Pancreas (tissue), 10 donors: ENCODE results near the gene EDIL3. TPM values are rescaled to one million over a fixed set of nuclear protein-coding genes. Genes with fewer than 3 reads are reported as not detected.

ENCODE experiments used
- ATAC-seq, 4 donors: fragments of 200-7000 bp; cut with Tn5 transposase; one replicate each; pipeline versions ENCODE4 v1.8.0 to v1.9.1; 2020; ENCODE audit warnings: mild to moderate bottlenecking in 4 of 4, moderate library complexity in 4 of 4
- DNase-seq, 6 donors: peaks; one replicate each; pipeline ENCODE4 v3.0.0-alpha.2; 2020
- FAIRE-seq: peaks from 2 replicates; lab custom pipeline; 2012; peaks lifted over from hg19 to GRCh38; lab: Jason Lieb, UNC
- H3K27ac ChIP-seq, 4 donors: fragments of 200-600 bp; sonication (generic); 1 replicate in 3 of 4; 2 replicates in 1 of 4; pipeline versions ENCODE4 v1.5.0 to v1.8.0; 2020
- H3K27me3 ChIP-seq, 4 donors: fragments of 200-600 bp; one replicate each; pipeline ENCODE4 v1.8.0; 2021
- H3K36me3 ChIP-seq, 3 donors: fragments of 200-600 bp; sonication (generic) in 1 of 3; one replicate each; pipeline versions ENCODE4 v1.5.0 to v1.8.0; 2020 to 2021
- H3K4me1 ChIP-seq, 3 donors: fragments of 200-600 bp; one replicate each; pipeline ENCODE4 v1.8.0; 2021
- H3K4me3 ChIP-seq, 4 donors: fragments of 200-600 bp; sonication (generic) in 2 of 4; one replicate each; pipeline versions ENCODE4 v1.5.0 to v1.8.0; 2020 to 2021
- H3K9me3 ChIP-seq, 4 donors: fragments of 200-600 bp; one replicate each; pipeline ENCODE4 v1.8.0; 2021
- WGBS, 2 donors: extraction: QIAGEN DNeasy Blood & Tissue Kit; methylation state at CpG; one replicate each; pipeline ENCODE4 v1.1.7; 2013; 5-methylcytosine and 5-hydroxymethylcytosine counted together
- intact Hi-C, 3 donors: fragments of 100-400 bp; cut with DNase I; formaldehyde crosslinking; loops; one replicate each; pipeline versions ENCODE4 v1.11.1 to v1.14.2; 2022
- polyA plus RNA-seq, 2 donors: library from polyadenylated mRNA; stranded (reverse); fragments of 200-250 nt; gene quantifications; one replicate each; pipeline ENCODE4 v1.2.3, GENCODE V29; 2013
- total RNA-seq, 6 donors: library from RNA; stranded (reverse); fragmentation: NEBNext Ultra II Directional in 4 of 6; extraction: Animal tissue kit (Norgen Biotek cat#: 25700) in 4 of 6; gene quantifications; one replicate each; pipeline versions ENCODE4 v1.2.1 to v1.2.4, GENCODE V29; 2021 to 2023
- TF ChIP-seq, protein P1 (sequence below), 4 donors: fragments of 200-600 bp; sonication (generic) in 3 of 4; IDR thresholded peaks; one replicate each; pipeline versions ENCODE4 v1.5.0 to v1.8.0; 2021; ENCODE audit warnings: antibody characterized with exemption in 4 of 4
- donor health status: healthy with polysubstance abuse.
- donor health status: DM: no; HTN: no; CAD: no; lungs with moderate emphysema.
- donor health status: DM: no; HTN: no; CAD: no.
- donor health status: control.
- donor health status: control.
- donor health status: Bipolar disorder and iron deficiency.
- donor health status: DM: yes; HTN: yes; CAD: no.
- donor health status: DM: no; HTN: no; CAD: no.
- donor health status: DM: no; HTN: no; CAD: no.
- donor health status: DM: yes; HTN: yes; CAD: no.

EDIL3 gene
- total and polyA plus RNA-seq, 8 donors = 0.63 to 9.7 (median 1.7) TPM

DNA sequence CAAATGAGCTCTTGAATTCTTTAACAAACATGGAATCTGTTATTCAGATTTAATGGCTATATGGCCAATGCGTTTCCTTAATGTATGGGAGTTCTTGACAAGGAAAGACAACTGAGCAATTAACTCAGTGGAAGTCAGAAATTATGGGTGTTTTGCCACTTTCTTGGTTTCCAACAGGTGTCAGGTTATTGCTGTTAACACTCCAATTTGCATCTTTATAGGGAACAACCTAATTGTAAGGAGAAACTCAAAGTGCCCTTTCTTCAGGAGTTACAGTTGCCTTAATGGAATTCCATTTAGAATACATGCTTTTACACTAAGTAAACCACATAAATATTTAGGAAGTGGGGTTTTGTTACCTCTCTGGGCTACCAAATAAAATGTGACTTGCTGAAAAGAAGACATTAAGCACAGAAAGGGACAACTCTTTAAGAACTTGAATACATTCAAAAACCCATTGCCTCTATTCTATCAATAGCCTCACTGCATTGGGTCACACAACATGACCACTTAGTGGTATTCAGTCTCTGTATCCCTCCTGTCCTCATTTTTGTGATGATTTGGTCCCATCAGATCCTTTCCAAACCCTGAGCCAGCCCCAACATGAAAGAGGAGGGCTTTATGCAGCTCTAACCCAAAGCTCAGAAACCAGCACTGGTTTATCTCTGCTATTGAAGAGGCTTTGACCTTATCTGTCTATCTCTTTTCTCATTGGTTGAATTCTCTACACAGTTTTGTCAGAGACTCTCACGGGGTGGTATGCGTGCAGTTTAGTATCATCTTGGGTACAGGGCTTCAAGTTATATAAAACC lies 118.7 kb downstream of the EDIL3 start:
- FAIRE-seq = no peak
- Histone ChIP-seq H3K4me3 (no peak overlapping the region), H3K4me1 (no peaks in the 10 kb centered on the region), H3K27ac (no peak overlapping the region), H3K27me3 (no peaks in the 10 kb centered on the region), H3K36me3 (no peaks in the 10 kb centered on the region), H3K9me3 (no peaks in the 10 kb centered on the region)
- WGBS, 2 donors = 52 to 69% methylated on average over 3 of the region's 3 CpGs
- intact Hi-C loops = no loop called here
- DNase-seq = no peak
- no peak for ATAC-seq
- TF ChIP-seq, protein P1, sequence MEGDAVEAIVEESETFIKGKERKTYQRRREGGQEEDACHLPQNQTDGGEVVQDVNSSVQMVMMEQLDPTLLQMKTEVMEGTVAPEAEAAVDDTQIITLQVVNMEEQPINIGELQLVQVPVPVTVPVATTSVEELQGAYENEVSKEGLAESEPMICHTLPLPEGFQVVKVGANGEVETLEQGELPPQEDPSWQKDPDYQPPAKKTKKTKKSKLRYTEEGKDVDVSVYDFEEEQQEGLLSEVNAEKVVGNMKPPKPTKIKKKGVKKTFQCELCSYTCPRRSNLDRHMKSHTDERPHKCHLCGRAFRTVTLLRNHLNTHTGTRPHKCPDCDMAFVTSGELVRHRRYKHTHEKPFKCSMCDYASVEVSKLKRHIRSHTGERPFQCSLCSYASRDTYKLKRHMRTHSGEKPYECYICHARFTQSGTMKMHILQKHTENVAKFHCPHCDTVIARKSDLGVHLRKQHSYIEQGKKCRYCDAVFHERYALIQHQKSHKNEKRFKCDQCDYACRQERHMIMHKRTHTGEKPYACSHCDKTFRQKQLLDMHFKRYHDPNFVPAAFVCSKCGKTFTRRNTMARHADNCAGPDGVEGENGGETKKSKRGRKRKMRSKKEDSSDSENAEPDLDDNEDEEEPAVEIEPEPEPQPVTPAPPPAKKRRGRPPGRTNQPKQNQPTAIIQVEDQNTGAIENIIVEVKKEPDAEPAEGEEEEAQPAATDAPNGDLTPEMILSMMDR (IDR thresholded peaks at IDR 0.05) = no peak

DNA sequence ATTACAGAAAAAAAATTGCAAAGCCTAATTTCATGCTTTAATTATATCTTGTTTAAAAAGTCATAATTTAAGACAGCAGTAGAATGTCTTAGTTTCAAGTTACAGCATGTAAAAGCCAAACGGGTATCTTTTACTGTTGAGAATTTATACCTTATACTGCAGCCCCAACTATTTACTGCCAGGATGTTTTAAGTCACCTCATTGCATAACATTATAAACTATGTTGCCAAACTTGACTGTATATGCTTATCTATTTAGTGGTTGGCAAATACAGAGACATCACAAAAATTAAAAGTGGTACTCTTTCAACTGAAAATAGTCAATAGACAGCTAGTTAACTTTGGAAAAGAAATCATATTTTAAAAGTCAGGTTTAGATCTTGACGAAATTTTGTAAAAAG lies 119.5 kb downstream of the EDIL3 start:
- no peak overlapping the region for H3K27ac ChIP-seq
- no peaks in the 10 kb centered on the region for H3K36me3 ChIP-seq
- intact Hi-C loops = no loop called here
- FAIRE-seq (no peak), DNase-seq (no peak), ATAC-seq (no peak)
- H3K4me3 ChIP-seq = no peak overlapping the region
- TF ChIP-seq, protein P1 (IDR thresholded peaks at IDR 0.05) = no peak
- H3K4me1 ChIP-seq = no peaks in the 10 kb centered on the region
- no peaks in the 10 kb centered on the region for H3K27me3 ChIP-seq
- H3K9me3 ChIP-seq = no peaks in the 10 kb centered on the region
- WGBS, 2 donors = 31 to 36% methylated on average over 2 of the region's 2 CpGs

DNA sequence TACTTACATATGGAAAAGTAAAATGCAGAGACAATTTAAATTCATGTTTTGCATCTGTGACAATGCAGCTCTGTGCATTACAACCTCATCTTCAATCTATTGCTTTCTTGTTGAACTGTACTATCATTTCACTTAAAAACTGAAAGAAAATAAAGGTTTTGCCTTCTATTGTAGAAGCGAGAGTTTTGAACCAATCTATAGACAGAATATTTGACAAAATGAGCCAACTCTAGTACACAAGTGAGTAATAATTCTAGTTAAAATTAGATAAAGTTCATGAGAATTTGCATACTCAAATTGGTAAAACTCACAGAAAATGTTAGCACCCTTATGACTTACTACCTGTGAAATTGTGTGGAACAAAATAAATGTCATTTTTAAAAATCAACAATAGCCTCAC lies 123.7 kb downstream of the EDIL3 start:
- no peaks in the 10 kb centered on the region for H3K36me3 ChIP-seq
- TF ChIP-seq, protein P1 (IDR thresholded peaks at IDR 0.05) = no peak
- no peaks in the 10 kb centered on the region for H3K9me3 ChIP-seq
- H3K4me3 ChIP-seq = no peak overlapping the region
- H3K27me3 ChIP-seq = no peaks in the 10 kb centered on the region
- H3K27ac ChIP-seq = no peak overlapping the region
- ATAC-seq (no peak), FAIRE-seq (no peak), DNase-seq (no peak)
- H3K4me1 ChIP-seq = no peaks in the 10 kb centered on the region
- WGBS, 2 donors = 74 to 83% methylated on average over 1 of the region's 1 CpG
- intact Hi-C loops = no loop called here

DNA sequence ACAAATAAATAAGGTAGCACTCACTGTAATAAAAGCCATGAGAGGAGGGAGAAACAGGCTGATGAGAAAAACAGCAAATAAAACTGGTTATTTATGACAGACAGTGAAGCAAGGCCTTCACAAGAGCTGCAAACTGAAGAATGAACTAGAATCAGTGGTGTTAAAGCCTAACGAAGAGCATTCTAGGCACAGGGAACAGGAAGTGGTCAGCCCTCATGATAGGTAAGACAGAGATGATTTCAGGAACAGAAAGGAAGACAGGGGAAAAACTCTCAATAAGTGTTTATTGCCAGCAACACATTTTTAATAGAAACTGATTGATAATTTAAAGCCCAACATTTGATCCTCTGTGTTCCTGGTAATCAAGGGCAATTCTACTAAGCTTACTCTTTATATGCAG lies 124.5 kb downstream of the EDIL3 start:
- FAIRE-seq (no peak), DNase-seq (no peak), ATAC-seq (no peak)
- H3K27ac ChIP-seq = no peak overlapping the region
- H3K4me3 ChIP-seq = no peak overlapping the region
- no peaks in the 10 kb centered on the region for H3K27me3 ChIP-seq
- H3K4me1 ChIP-seq = no peaks in the 10 kb centered on the region
- TF ChIP-seq, protein P1 (IDR thresholded peaks at IDR 0.05) = no peak
- no peaks in the 10 kb centered on the region for H3K36me3 ChIP-seq
- no peaks in the 10 kb centered on the region for H3K9me3 ChIP-seq
- 52 to 54% methylated on average over 1 of the region's 1 CpG for WGBS, 2 donors
- intact Hi-C loops = no loop called here
